GM23338 (cell line): Measurements from ENCODE around the gene KANK4.

Experiments used
- CREB1 ChIP-seq: fragments of 250-450 bp; sonication (Bioruptor Pico); IDR thresholded peaks from 2 replicates; pipeline ENCODE4 v1.5.0; 2020; ENCODE audit warnings: low read depth, mild to moderate bottlenecking, moderate library complexity
- EZH2 ChIP-seq: fragments of 200-600 bp; sonication (generic); IDR thresholded peaks from one replicate; pipeline ENCODE4 v1.8.0; 2017; ENCODE audit warnings: antibody characterized with exemption, mild to moderate bottlenecking, low read depth; ENCODE audit not compliant: unreplicated experiment
- EZH2phosphoT487 ChIP-seq: fragments of 200-600 bp; sonication (generic); IDR thresholded peaks from one replicate; pipeline ENCODE4 v1.8.1; 2018; ENCODE audit warnings: antibody characterized with exemption; ENCODE audit not compliant: unreplicated experiment
- NANOG ChIP-seq: IDR thresholded peaks from 2 replicates; pipeline ENCODE4 v1.6.1; 2016; ENCODE audit warnings: antibody characterized with exemption, borderline replicate concordance
- POLR2AphosphoS5 ChIP-seq: IDR thresholded peaks from 2 replicates; pipeline ENCODE4 v1.6.1; 2016; ENCODE audit warnings: antibody characterized with exemption, low read depth
- TF ChIP-seq, protein P1 (sequence below), 2 experiments: fragments of 200-600 bp in 1 of 2; sonication (generic) in 1 of 2; conservative IDR thresholded peaks; 2 replicates each; pipeline versions ENCODE4 v1.5.1 to v1.6.1; 2016 to 2017; ENCODE audit warnings: antibody characterized with exemption in 2 of 2, low read depth in 2 of 2, mild to moderate bottlenecking in 2 of 2, moderate library complexity in 1 of 2
- TF ChIP-seq, protein P2 (sequence below): IDR thresholded peaks from 2 replicates; pipeline ENCODE4 v1.6.1; 2016; ENCODE audit warnings: antibody characterized with exemption

DNA sequence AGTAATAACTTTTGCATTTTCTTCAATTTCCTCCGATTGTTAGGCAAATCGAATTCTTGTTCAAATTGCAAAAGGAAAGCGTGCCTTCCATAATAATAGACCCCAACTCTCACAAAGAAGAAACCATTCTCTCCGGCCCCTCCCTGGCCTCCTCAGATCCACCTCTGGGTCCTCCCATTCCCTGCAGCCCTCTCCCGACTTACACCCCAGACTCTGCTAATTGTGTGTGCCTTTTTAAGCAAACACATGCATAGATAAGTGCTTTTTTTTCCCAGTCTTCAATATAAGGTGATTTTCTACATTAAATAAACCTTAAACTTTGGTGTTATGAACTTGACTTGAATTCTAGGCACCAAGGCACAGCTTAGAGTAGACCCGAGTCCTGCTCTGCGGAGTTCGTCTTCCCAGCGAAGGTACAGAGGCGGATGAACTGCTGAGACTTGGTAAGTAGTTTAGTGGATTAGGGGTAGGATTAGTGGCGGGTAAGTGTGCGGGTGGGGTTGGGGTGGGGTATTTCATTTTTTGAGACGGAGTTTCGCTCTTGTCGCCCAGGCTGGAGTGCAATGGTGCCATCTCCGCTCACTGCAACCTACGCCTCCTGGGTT is 123.0 kb downstream of the KANK4 start:
- TF ChIP-seq, protein P1, sequence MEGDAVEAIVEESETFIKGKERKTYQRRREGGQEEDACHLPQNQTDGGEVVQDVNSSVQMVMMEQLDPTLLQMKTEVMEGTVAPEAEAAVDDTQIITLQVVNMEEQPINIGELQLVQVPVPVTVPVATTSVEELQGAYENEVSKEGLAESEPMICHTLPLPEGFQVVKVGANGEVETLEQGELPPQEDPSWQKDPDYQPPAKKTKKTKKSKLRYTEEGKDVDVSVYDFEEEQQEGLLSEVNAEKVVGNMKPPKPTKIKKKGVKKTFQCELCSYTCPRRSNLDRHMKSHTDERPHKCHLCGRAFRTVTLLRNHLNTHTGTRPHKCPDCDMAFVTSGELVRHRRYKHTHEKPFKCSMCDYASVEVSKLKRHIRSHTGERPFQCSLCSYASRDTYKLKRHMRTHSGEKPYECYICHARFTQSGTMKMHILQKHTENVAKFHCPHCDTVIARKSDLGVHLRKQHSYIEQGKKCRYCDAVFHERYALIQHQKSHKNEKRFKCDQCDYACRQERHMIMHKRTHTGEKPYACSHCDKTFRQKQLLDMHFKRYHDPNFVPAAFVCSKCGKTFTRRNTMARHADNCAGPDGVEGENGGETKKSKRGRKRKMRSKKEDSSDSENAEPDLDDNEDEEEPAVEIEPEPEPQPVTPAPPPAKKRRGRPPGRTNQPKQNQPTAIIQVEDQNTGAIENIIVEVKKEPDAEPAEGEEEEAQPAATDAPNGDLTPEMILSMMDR (conservative IDR thresholded peaks at IDR 0.05; ENCODE audit: low read depth in 2 of 2): no peak
- TF ChIP-seq, protein P2, sequence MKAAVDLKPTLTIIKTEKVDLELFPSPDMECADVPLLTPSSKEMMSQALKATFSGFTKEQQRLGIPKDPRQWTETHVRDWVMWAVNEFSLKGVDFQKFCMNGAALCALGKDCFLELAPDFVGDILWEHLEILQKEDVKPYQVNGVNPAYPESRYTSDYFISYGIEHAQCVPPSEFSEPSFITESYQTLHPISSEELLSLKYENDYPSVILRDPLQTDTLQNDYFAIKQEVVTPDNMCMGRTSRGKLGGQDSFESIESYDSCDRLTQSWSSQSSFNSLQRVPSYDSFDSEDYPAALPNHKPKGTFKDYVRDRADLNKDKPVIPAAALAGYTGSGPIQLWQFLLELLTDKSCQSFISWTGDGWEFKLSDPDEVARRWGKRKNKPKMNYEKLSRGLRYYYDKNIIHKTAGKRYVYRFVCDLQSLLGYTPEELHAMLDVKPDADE: no peak
- no peak for TF ChIP-seq EZH2phosphoT487
- peak; percentile 47 for TF ChIP-seq POLR2AphosphoS5
- TF ChIP-seq EZH2: no peak
- no peak for TF ChIP-seq NANOG
- TF ChIP-seq CREB1: no peak
